ENCODE data around the gene STOX1.
A peak's percentile ranks its signal among the peaks of the same experiment; 100 is the strongest.
"Not testable (repeated sequence)": the region's sequence is repeated elsewhere in the genome, so short reads cannot be mapped to it uniquely, and the experiment has no call there.

Gene STOX1

GRCh38 chr10:68880181-68880580, 52.9 kb downstream of the STOX1 start:
- no peak for FAIRE-seq

GRCh38 chr10:68895041-68895440, 67.7 kb downstream of the STOX1 start:
- no peak for FAIRE-seq

- FAIRE-seq: peak; percentile 71
Observed at GRCh38 chr10:68897336-68897741, 70.0 kb downstream of the STOX1 start.

GRCh38 chr10:68899186-68899745, 71.9 kb downstream of the STOX1 start:
- FAIRE-seq: no peak

- no peak for FAIRE-seq
Observed at GRCh38 chr10:68900427-68901104, 73.2 kb downstream of the STOX1 start.

GRCh38 chr10:68901105-68901927, 74.0 kb downstream of the STOX1 start, which contains the start of gene DDX50:
Gene DDX50 (plus strand): TSS chr10:68901315. CDS start chr10:68901385, 70 bp downstream.
- FAIRE-seq: peak; percentile 99

GRCh38 chr10:68902382-68902781, 75.1 kb downstream of the STOX1 start:
- FAIRE-seq: no peak

- FAIRE-seq: no peak
Observed at GRCh38 chr10:68924593-68924992, 97.3 kb downstream of the STOX1 start.

GRCh38 chr10:68925489-68925888, 98.2 kb downstream of the STOX1 start:
- FAIRE-seq: no peak

- FAIRE-seq: not testable (repeated sequence)
Observed at GRCh38 chr10:68929157-68929556, 101.8 kb downstream of the STOX1 start.

- not testable (repeated sequence) for FAIRE-seq
Observed at GRCh38 chr10:68929888-68930287, 102.6 kb downstream of the STOX1 start.

- FAIRE-seq: not testable (repeated sequence)
Observed at GRCh38 chr10:68932860-68933259, 105.5 kb downstream of the STOX1 start.

GRCh38 chr10:68934994-68935393, 107.7 kb downstream of the STOX1 start:
- no peak for FAIRE-seq

- no peak for FAIRE-seq
Observed at GRCh38 chr10:68938117-68938516, 110.8 kb downstream of the STOX1 start.

- FAIRE-seq: no peak
Observed at GRCh38 chr10:68938884-68939283, 111.6 kb downstream of the STOX1 start.

- not testable (repeated sequence) for FAIRE-seq
Observed at GRCh38 chr10:68940917-68941316, 113.6 kb downstream of the STOX1 start.
